IgD-negative memory B cell (primary cell): ENCODE data around the gene NOS1AP. TPM values are rescaled to one million over a fixed set of nuclear protein-coding genes. Genes with fewer than 3 reads are reported as not detected.
A peak's percentile ranks its signal among the peaks of the same experiment; 100 is the strongest.

Source experiments
- H3K27ac Mint-ChIP-seq, 3 donors: one replicate each; pipeline ENCODE4 v1.8.0; 2020 to 2022; ENCODE audit warnings: mild to moderate bottlenecking in 3 of 3, mixed read lengths in 3 of 3, moderate library complexity in 1 of 3
- H3K27me3 Mint-ChIP-seq: one replicate; pipeline ENCODE4 v1.8.0; 2021; ENCODE audit warnings: mixed read lengths
- H3K36me3 Mint-ChIP-seq: one replicate; pipeline ENCODE4 v1.8.0; 2020; ENCODE audit warnings: mild to moderate bottlenecking, mixed read lengths
- H3K4me1 Mint-ChIP-seq, 3 donors: one replicate each; pipeline ENCODE4 v1.8.0; 2020 to 2022; ENCODE audit warnings: mixed read lengths in 3 of 3, mild to moderate bottlenecking in 1 of 3
- H3K4me3 Mint-ChIP-seq, 4 donors: one replicate each; pipeline ENCODE4 v1.8.0; 2020 to 2022; ENCODE audit warnings: mild to moderate bottlenecking in 4 of 4, mixed read lengths in 4 of 4, moderate library complexity in 3 of 4
- H3K9me3 Mint-ChIP-seq, 3 donors: one replicate each; pipeline ENCODE4 v1.8.0; 2020 to 2021; ENCODE audit warnings: mixed read lengths in 3 of 3, mild to moderate bottlenecking in 1 of 3
- polyA plus RNA-seq: library from polyadenylated mRNA; unstranded; fragments of 300-500 nt; fragmentation: Illumina TruSeq; gene quantifications from one replicate; pipeline ENCODE4 v1.2.3, GENCODE V29; 2021

The NOS1AP gene
- polyA plus RNA-seq, 1 donor from 2014 or later = not detected

DNA sequence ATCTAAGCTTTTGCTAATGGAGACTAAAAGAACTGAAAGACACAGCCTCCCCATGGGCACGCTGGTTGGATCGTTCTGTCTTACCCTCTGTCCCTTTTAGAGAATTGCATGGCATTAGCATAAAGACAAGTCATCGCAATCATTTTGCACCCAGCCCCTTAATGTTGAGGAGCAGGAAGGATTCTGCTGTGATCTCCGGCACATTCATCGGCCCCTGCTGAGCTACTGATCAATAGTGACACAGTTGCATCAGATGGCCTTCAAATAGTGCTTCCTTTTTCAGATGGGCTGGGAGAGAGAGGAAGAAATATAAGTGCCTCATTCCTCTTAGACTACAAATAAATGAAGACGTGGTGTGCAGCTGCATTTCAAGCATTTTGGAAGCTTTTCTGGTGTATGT is 75.4 kb downstream of the NOS1AP start:
- no peak overlapping the region for H3K4me3 Mint-ChIP-seq
- H3K27ac Mint-ChIP-seq = no peak overlapping the region
- peaks cover 2% of the 10 kb centered on the region for H3K36me3 Mint-ChIP-seq
- no peaks in the 10 kb centered on the region for H3K4me1 Mint-ChIP-seq
- no peaks in the 10 kb centered on the region for H3K9me3 Mint-ChIP-seq
- H3K27me3 Mint-ChIP-seq = peaks cover 12% of the 10 kb centered on the region

DNA sequence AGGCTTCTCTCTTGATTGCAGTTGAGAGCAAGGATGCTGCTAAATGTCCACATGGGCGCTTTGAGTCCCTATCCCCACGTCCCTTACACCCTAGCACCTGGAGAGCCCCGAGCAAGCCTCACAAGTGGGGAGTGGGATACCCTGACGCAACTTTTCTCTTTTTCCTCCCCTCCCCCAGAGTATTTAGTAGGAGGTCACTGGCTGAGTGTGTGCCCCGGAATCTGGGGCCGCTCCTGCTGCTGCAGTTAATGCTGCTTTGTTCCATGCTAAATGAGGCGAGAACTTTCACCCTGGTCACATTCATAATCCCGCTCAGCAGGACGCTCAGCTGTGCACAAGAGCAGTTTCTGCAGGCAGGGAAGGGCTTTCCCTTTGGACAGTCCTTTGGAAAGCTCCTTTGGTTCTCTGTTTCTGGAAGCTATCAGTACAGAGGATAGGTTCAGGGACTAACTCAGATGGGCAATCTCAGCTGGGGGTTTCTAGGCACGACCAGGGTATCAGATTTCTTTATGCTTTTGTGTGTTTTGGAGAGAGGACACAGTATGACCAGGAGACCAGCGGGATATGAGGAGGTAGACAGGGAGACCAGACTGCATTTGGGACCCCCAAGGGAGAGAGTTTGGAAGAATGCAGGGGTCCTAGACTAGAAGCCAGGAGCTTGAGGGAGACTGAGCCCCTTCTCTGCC is 75.9 kb downstream of the NOS1AP start:
- H3K4me1 Mint-ChIP-seq = no peaks in the 10 kb centered on the region
- no peak overlapping the region for H3K4me3 Mint-ChIP-seq
- peaks cover 12% of the 10 kb centered on the region for H3K27me3 Mint-ChIP-seq
- peaks cover 2% of the 10 kb centered on the region for H3K36me3 Mint-ChIP-seq
- no peak overlapping the region for H3K27ac Mint-ChIP-seq
- H3K9me3 Mint-ChIP-seq = peaks cover 0 to 3% (median 1%) of the 10 kb centered on the region in 3 donors

- Mint-ChIP-seq H3K9me3 (peaks cover 0 to 3% (median 1%) of the 10 kb centered on the region in 3 donors), H3K27me3 (peaks cover 12% of the 10 kb centered on the region), H3K4me1 (no peaks in the 10 kb centered on the region), H3K4me3 (no peak overlapping the region), H3K27ac (no peak overlapping the region), H3K36me3 (peaks cover 2% of the 10 kb centered on the region)
Measured at GRCh38 chr1:162145966-162146696, 76.6 kb downstream of the NOS1AP start.

GRCh38 chr1:162147760-162148159 is 78.3 kb downstream of the NOS1AP start:
- Mint-ChIP-seq H3K9me3 (peaks cover 0 to 3% (median 2%) of the 10 kb centered on the region in 3 donors), H3K4me1 (peaks cover 0 to 4% (median under 1%) of the 10 kb centered on the region in 3 donors), H3K4me3 (no peak overlapping the region), H3K27ac (peak overlapping the region in 1 of 3 donors; percentile 15), H3K27me3 (peaks cover 4% of the 10 kb centered on the region), H3K36me3 (no peaks in the 10 kb centered on the region)

- peaks cover 0 to 4% (median 2%) of the 10 kb centered on the region in 3 donors for H3K4me1 Mint-ChIP-seq
- H3K9me3 Mint-ChIP-seq = peaks cover 0 to 3% (median 3%) of the 10 kb centered on the region in 3 donors
- no peak overlapping the region for H3K4me3 Mint-ChIP-seq
- H3K27ac Mint-ChIP-seq = no peak overlapping the region
- peaks cover 2% of the 10 kb centered on the region for H3K27me3 Mint-ChIP-seq
- no peaks in the 10 kb centered on the region for H3K36me3 Mint-ChIP-seq
Measured at GRCh38 chr1:162150112-162150511, 80.6 kb downstream of the NOS1AP start.

DNA sequence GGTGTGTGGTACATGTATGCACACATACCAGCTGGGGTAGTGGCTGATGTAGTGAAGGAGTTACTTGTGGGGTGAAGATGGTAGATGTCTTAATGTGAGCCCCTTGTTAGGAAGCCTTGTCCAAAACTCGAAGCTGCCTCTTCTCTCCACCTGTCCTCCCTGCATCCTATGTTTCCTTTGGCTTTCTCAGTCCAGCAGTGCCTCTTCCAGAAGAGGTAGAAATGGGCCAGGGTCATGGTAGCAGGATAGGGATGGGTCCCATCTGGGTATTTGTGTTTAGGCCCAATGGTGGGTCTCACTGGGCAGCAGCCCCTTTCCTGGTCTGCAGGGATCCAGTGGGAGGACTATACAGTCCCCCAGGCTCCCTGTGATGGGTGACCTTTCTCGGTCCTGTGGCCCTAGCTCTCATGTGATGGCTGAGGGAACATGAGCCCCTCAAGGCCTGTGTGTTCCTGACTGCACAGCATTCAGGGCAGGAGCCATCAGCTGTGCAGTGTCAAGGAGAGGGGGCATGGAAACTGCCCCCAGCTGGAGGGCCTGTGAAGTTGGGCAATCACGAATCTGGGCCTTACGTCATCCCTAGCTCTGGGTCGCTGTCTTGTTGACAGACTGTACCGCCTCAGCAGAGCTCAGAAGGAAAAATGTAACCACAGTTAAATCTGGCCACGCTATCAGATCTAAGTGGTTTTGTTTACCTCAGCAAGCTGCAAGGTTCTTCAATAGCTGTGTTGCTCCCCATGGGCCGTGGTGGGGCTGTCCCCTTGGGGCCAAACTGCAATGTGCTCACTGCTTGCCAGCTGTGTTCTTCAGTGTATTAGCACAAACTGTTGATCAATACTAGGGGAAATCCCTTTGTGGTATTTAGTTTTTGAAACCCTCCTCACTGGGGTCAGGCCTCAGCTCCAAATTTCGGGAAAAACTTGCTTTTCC is 82.7 kb downstream of the NOS1AP start:
- peaks cover 0 to 3% (median 3%) of the 10 kb centered on the region in 3 donors for H3K9me3 Mint-ChIP-seq
- H3K4me3 Mint-ChIP-seq = peak overlapping the region in 2 of 4 donors; percentile 5 to 34
- H3K36me3 Mint-ChIP-seq = no peaks in the 10 kb centered on the region
- H3K27me3 Mint-ChIP-seq = peaks cover 4% of the 10 kb centered on the region
- peak overlapping the region in 1 of 3 donors; percentile 1 for H3K27ac Mint-ChIP-seq
- H3K4me1 Mint-ChIP-seq = peaks cover 0 to 4% (median 3%) of the 10 kb centered on the region in 3 donors

- peaks cover 0 to 3% (median 3%) of the 10 kb centered on the region in 3 donors for H3K9me3 Mint-ChIP-seq
Measured at GRCh38 chr1:162153374-162153773, 83.9 kb downstream of the NOS1AP start.

GRCh38 chr1:162157469-162157868 is 88.0 kb downstream of the NOS1AP start:
- no peak overlapping the region for H3K27ac Mint-ChIP-seq
- H3K4me1 Mint-ChIP-seq = peaks cover 0 to 3% (median 3%) of the 10 kb centered on the region in 3 donors
- no peaks in the 10 kb centered on the region for H3K36me3 Mint-ChIP-seq
- no peak overlapping the region for H3K4me3 Mint-ChIP-seq
- H3K9me3 Mint-ChIP-seq = peaks cover 0 to 2% (median 0%) of the 10 kb centered on the region in 3 donors
- H3K27me3 Mint-ChIP-seq = peaks cover 8% of the 10 kb centered on the region

More at GRCh38 chr1:162153374-162153773, 83.9 kb downstream of the NOS1AP start:
- Mint-ChIP-seq H3K27ac (no peak overlapping the region), H3K36me3 (no peaks in the 10 kb centered on the region), H3K4me3 (no peak overlapping the region), H3K27me3 (peaks cover 5% of the 10 kb centered on the region), H3K4me1 (peaks cover 0 to 4% (median 3%) of the 10 kb centered on the region in 3 donors)

GRCh38 chr1:162158624-162159271 is 89.3 kb downstream of the NOS1AP start:
- Mint-ChIP-seq H3K4me1 (peaks cover 0 to 1% (median 0%) of the 10 kb centered on the region in 3 donors), H3K27me3 (peaks cover 8% of the 10 kb centered on the region), H3K9me3 (no peaks in the 10 kb centered on the region), H3K27ac (no peak overlapping the region), H3K4me3 (no peak overlapping the region), H3K36me3 (no peaks in the 10 kb centered on the region)

- H3K9me3 Mint-ChIP-seq = no peaks in the 10 kb centered on the region
- peaks cover 0 to 1% (median 0%) of the 10 kb centered on the region in 3 donors for H3K4me1 Mint-ChIP-seq
- no peak overlapping the region for H3K4me3 Mint-ChIP-seq
- H3K27ac Mint-ChIP-seq = no peak overlapping the region
- H3K27me3 Mint-ChIP-seq = peaks cover 8% of the 10 kb centered on the region
- no peaks in the 10 kb centered on the region for H3K36me3 Mint-ChIP-seq
Measured at GRCh38 chr1:162159515-162159914, 90.0 kb downstream of the NOS1AP start.

GRCh38 chr1:162161916-162162550 is 92.5 kb downstream of the NOS1AP start:
- H3K36me3 Mint-ChIP-seq = no peaks in the 10 kb centered on the region
- no peaks in the 10 kb centered on the region for H3K9me3 Mint-ChIP-seq
- peaks cover 6% of the 10 kb centered on the region for H3K27me3 Mint-ChIP-seq
- no peaks in the 10 kb centered on the region for H3K4me1 Mint-ChIP-seq
- H3K4me3 Mint-ChIP-seq = no peak overlapping the region
- no peak overlapping the region for H3K27ac Mint-ChIP-seq

DNA sequence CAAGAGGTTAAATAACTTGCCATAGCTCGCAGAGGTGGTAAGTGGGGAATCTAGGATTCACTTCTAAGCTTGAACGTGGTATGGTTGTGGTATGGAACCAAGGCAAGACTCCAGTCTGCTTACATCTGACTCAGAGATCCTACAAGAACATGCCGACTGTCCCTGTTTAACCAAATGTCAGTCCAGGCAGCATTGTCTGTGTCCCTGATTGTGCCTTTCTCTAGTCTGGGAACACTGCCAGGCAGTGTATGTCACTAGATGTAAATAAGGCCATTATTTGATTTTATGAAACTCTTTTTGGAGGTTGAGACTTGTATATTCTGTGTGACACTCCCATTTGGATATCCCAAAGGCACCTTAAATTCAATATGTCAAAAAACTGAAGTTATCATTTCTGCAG is 96.0 kb downstream of the NOS1AP start:
- Mint-ChIP-seq H3K27me3 (peaks cover 12% of the 10 kb centered on the region), H3K4me3 (no peak overlapping the region), H3K4me1 (no peaks in the 10 kb centered on the region), H3K27ac (no peak overlapping the region), H3K36me3 (no peaks in the 10 kb centered on the region), H3K9me3 (peaks cover 0 to 2% (median 0%) of the 10 kb centered on the region in 3 donors)

DNA sequence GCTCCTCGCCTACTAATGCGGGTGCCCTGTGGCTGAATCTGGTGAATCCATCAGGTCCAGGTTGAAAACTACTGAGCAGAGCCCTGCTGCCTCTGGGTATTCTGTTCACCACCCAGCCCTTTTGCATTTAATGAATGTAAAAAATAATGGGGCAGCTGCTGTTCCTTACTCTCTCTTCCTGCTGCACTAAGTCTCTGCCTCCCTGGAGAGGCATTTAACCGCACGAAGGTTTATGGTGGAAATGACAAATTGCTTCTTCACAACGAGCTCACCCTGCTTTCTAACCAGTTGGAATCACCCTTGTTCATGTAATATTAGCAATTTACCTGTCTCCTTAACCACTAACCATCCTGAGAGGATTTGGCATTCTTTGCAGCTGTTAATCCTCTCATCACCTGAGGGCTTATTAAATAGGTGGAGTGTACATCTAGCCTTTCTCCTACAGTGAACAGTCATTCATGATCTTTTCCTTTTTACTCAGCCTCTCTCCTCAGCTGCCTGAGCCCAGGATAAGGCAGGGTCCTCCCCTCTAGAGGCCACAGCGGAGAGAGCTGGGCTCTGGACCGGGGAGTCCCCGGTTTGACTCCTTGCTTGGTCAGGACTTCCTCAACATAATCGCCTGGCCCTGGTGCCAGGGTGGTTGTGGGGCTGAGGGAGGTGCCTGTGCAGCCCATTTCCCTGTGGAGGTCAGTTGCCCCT is 97.6 kb downstream of the NOS1AP start:
- Mint-ChIP-seq H3K27me3 (peaks cover 10% of the 10 kb centered on the region), H3K4me3 (no peak overlapping the region), H3K36me3 (peaks cover 5% of the 10 kb centered on the region), H3K4me1 (no peaks in the 10 kb centered on the region), H3K27ac (no peak overlapping the region), H3K9me3 (peaks cover 0 to 2% (median 0%) of the 10 kb centered on the region in 3 donors)
